GM18858 (cell line): ENCODE results near the gene KLHL36.

Source experiments
- ATAC-seq: cut with Tn5 transposase; IDR thresholded peaks from one replicate; pipeline ENCODE4 v1.9.1; 2021; ENCODE audit not compliant: unreplicated experiment

KLHL36 gene

DNA sequence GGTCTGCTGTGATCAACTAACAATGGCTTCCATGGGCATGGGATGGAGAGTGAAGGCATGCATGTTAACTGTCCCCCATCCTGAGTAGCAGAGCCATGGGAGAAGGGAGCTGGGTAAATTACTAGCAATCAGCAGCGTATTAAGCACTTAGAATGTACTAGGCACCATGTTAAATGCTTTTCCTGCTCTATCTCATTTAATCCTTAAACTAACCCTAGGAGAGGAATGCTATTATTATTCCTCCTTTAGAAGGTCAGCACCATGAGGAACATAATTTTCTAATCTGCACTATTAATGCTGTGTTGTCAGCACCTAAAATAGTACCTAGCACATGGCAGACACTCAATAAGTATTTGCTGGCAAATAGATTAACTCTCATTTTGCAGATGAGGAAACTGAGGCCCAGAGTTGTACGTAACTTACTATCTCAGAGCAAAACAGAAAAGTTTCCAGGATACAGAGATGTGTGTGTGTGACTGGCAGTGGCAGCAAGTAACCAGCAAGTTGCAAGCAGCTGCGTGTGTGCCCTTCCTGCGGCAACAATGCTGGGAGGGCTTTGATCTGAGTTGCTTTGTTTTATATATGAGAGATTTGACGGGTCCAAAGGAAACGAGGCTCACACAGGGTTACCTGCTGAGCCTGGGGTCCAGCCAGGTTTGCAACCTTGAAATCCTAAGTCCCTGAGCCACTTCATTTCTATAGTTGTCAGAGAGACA is 6.5 kb upstream of the KLHL36 start:
- ATAC-seq: no peak

- ATAC-seq: no peak
Measured at GRCh38 chr16:84643180-84643583, 5.1 kb upstream of the KLHL36 start.

- ATAC-seq: no peak
Measured at GRCh38 chr16:84643674-84644073, 4.6 kb upstream of the KLHL36 start.

DNA sequence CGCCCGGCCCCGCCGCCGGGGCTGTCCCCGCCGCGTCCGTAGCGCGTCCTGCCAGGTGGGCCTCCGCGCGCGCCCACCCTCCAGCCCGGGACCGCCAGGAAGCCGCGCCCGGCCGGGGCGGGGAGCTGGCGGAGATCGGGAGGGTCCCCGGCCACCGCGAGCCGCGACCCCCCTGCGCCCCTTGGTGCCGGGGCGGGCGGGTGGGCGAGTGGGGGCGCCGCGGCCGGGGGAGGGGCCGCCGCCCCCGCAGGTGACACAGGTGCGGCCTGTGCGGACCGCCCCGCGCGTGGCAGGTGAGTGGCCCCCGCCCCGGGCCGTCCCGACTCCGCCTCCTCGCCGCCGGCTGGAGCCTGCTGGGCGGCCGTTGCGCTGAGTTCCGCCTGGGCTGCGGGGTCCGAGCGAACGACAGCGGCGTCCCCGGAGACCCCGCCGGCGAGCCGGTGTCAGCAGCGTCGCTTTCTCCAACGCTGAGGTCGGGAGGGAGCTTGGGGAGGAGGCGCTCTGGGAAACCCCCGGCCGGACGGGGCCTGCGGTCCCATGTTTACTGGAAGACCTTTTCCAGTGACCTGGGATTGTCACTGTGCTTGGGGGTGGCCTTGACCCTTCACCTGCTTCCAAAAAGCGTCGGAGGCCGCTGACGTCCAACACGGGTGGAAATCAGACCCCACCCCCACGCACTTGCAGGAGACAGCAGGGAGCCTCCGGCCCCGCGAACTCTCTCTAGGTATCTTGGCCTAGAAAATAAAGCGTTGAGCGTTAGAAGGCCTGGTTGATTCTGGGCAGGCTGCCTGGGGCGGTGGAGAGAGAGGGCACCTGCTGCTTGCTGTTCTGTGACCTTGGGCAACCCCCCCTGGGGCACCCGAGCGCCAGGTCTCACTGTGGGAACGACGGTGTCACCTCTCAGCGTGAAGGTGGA is 542 bp downstream of the KLHL36 start:
- peak; percentile 48 for ATAC-seq

- no peak for ATAC-seq
Measured at GRCh38 chr16:84649511-84649861, 1.2 kb downstream of the KLHL36 start.

- no peak for ATAC-seq
Measured at GRCh38 chr16:84650062-84650991, 2.0 kb downstream of the KLHL36 start.

DNA sequence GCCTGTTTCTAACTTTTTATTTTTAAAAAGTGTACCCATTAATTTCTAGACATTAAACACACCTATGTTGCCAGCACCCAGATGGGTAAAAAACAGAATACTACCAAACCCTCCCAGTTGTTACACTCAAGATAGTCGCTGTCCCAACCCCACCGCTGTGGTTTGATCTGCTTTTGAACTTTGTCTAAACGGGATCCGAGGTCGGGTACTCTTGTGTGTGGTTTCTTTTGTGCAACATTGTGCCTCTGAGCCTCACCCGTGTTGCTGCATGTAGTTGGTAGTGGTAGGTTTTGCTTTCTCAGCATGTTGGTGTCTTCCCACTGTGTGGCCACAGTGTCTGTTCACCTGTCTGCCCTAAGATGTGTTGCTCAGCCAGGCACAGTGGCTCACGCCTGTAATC is 4.3 kb downstream of the KLHL36 start:
- no peak for ATAC-seq

- ATAC-seq: no peak
Measured at GRCh38 chr16:84654238-84654637, 5.9 kb downstream of the KLHL36 start.

GRCh38 chr16:84654998-84655397 is 6.7 kb downstream of the KLHL36 start:
- no peak for ATAC-seq

- ATAC-seq: no peak
Measured at GRCh38 chr16:84656649-84657048, 8.3 kb downstream of the KLHL36 start.

DNA sequence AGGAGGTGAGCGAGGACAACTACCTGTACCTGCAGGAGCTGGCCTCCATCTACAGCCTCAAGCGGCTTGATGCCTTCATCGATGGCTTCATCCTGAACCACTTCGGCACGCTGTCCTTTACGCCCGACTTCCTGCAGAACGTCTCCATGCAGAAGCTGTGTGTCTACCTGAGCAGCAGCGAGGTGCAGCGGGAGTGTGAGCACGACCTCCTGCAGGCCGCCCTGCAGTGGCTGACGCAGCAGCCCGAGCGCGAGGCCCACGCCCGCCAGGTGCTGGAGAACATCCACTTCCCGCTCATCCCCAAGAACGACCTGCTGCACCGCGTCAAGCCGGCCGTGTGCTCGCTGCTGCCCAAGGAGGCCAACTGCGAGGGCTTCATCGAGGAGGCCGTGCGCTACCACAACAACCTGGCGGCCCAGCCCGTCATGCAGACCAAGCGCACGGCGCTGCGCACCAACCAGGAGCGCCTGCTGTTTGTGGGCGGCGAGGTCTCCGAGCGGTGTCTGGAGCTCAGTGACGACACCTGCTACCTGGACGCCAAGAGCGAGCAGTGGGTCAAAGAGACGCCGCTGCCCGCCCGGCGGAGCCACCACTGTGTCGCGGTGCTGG is 9.0 kb downstream of the KLHL36 start:
- no peak for ATAC-seq

DNA sequence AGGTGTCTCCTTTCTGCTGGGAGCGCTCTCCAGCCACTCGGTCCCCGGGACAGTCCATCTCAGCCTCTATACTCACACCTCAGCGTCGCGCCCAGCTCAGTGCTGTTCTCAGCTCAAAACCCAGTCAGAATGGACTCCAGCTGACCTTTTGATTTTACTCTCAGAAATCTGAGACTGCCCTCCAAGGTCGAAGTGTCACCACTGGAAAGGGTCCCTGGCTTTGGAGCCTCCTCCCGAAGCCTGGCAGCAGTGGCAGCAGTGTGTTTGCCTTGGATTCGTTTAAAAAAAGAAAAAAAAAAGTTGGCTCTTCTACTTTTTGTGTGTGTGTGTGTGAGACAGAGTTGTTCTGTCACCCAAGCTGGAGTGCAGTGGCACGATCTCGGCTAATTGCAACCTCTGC is 10.4 kb downstream of the KLHL36 start:
- ATAC-seq: no peak

GRCh38 chr16:84659656-84660300 is 11.5 kb downstream of the KLHL36 start:
- ATAC-seq: no peak

- no peak for ATAC-seq
Measured at GRCh38 chr16:84660973-84661372, 12.7 kb downstream of the KLHL36 start.

DNA sequence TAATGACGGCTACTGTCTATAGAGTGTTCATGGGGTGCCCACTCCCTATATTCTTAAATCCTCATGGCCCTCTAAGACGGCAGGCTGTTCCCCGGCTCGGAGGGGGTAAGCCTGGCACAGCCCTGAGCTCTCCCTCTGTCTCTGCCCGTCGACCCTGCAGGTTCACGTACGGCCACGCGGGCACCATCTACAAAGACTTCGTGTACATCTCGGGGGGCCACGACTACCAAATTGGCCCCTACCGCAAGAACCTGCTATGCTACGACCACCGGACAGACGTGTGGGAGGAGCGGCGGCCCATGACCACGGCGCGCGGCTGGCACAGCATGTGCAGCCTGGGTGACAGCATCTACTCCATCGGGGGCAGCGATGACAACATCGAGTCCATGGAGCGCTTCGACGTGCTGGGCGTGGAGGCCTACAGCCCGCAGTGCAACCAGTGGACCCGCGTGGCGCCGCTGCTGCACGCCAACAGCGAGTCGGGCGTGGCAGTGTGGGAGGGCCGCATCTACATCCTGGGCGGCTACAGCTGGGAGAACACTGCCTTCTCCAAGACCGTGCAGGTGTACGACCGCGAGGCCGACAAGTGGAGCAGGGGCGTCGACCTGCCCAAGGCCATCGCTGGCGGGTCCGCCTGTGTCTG is 13.2 kb downstream of the KLHL36 start:
- no peak for ATAC-seq

DNA sequence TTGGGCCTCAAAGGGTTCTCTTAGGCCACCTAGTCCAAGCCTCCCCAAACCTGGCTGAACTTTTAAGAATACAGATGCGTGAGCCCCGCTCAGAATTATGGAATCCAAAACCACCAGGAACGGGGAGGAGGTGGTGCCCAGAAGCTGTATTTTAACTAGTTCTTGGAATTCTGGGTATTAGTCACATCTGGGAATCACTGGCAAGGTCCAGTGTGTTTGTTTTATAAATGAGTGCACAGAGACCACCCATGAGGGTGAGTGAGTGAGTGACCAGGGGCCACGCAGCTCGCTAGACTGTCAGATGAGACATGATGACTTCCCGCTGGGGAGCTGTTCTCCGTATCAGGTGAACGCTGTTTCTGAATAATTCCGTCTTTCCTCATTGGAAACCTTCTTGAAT is 14.2 kb downstream of the KLHL36 start:
- ATAC-seq: no peak

- no peak for ATAC-seq
Measured at GRCh38 chr16:84663433-84664101, 15.3 kb downstream of the KLHL36 start.

DNA sequence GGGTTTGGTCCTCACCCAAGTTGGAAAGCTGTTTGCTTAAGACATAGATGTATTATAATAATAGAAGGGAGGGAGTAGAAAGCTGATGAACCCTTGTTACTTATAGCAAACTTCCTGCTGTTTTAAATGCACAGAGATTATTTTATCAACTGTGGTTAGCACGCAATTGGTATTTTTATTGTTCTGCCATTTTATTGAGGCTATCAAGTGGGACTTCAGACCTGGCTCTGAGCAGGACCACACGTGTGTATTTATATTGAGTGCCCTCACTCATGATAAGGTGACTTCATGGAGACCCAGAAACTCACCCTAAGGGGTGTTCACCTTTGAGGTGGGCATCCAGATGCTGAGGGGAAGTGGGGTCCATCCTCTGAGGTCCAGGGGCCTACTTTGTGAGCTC is 17.0 kb downstream of the KLHL36 start:
- ATAC-seq: no peak

DNA sequence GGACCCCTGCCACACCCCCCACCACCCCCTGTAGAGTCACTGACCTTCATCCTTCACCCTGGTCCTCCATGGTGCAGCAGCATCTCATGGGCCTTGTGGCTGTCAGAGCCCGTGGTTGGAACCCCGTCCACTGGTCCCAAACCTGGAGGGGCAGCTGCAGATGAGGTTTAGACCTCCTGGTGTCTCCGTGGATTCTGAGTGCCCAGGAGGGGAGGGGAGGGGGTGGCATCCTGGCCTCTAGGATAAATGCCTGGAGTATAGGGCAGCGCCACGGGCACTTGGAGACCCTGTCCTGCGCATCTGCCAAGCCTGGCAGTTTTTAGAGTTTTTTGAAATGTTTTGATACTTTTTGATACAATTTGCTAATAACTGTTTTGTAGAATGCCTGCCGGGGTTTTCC is 17.5 kb downstream of the KLHL36 start:
- ATAC-seq: no peak
